Dedifferentiated amniotic fluid mesenchymal stem cell (primary cell): Measurements from ENCODE around the gene UBE4B.
"Not testable (repeated sequence)": the region's sequence is repeated elsewhere in the genome, so short reads cannot be mapped to it uniquely, and the experiment has no call there.

Experiments
- DNase-seq: peaks from one replicate; pipeline ENCODE4 v3.0.0-alpha.2; 2016; ENCODE audit errors: extremely low spot score

The UBE4B gene

DNA sequence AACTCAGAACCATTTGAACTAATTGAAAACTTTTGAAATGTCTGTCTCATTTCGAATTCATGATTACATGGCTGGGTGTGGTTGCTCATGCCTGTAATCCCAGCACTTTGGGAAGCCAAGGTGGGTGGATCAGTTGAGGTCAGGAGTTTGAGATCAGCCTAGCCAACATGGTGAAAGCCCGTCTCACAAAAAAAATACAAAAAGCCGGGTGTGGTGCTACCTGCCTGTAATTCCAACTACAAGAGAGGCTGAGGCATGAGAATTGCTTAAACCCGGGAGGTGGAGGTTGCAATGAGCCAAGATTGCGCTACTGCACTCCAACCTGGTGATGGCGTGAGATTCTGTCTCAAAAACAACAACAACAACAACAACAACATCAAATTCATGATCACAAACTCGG, 40.6 kb downstream of the UBE4B start:
- DNase-seq, result not testable (repeated sequence)

DNA sequence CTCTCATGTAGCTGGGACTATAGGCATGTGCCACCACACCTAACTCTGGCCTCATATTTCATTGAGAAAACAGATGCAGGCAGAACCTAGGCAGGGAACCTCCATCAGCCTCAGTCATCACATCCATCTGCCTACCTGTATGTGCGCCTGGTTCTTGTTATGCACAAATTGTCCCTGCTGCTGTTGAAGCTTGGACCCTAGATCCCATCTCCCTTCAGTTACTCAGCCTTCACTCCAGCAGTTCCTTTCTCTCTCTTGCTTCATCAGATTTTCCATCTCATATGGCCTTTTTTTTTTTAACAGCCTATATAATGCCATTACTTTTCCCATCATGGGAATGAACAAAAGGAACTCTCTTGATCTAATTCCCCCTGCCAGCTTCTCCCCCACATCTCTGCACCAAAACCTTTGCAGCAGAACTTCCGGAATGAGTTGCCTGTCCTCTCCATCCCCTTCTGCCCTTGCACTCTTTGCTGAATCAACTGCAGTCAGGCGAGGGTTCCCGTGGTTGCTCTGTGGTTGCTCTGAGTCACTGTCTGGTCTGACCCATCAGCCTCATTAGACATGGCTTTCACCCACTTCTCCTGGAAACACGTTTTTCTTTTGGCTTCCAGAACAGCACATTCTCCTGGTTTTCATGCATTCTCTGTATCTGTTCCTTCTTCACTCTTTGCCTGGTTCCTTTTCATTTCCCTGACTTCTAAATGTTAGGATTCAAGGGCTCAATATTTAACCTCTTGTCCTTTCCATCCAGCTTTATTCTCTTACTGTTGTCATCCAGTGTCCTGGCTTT, 41.5 kb downstream of the UBE4B start:
- DNase-seq, result peak; percentile 77

DNA sequence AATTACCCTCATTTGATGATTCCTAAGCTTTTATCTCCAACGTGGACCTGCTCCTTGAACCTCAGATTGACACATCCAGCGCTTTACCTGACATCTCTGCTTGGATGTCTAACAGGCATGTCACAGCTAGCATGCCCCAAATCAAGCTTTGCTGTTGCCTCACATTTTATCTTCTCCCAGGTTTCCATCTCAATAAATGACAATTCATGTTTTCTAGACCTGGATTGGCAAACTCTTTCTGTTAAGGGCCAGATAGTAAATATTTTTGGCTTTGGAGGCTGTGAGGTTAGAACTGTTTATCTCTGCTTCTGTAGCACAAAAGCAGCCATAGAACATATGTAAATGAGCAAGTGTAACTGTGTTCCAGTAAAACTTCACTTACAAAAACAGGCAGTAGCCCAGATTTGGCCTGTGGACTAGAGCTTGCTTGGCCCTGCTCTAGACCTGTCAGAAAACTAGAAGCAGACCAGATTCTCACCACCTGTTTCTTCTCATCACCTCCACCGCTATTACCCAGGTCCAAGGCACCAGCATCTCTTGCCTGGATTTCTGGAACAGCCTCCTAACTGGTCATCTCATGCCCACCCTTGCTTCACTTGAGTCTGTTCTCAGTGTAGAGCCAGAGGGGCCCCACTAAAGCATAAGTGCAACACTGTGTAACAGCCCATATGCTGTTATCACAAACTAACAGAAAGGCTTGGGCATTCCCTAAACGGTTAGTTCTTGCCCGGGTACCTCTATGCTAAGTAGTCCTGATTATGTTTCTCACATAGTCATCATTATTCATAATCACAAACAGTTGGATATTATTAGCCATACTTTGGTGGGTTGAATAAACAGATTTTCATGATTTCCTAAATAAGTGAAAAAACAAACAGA, 42.3 kb downstream of the UBE4B start:
- DNase-seq, result no peak

DNA sequence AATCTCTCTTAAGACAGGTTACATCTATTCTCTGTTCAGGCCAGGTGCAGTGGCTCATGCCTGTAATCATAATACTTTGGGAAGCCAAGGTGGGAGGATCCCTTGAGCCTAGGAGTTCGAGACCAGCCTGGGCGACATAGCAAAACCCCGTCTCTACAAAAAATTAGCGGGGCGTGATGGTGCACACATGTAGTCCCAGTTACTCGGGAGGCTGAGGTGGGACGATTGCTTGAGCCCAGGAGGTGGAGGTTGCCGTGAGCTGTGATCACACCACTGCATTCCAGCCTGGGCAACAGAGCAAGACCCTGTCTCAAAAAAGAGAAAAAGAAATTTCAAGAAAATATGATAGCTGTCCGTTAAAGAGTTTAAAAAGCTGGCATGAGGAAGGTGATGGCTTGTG, 43.0 kb downstream of the UBE4B start:
- DNase-seq, result no peak

DNA sequence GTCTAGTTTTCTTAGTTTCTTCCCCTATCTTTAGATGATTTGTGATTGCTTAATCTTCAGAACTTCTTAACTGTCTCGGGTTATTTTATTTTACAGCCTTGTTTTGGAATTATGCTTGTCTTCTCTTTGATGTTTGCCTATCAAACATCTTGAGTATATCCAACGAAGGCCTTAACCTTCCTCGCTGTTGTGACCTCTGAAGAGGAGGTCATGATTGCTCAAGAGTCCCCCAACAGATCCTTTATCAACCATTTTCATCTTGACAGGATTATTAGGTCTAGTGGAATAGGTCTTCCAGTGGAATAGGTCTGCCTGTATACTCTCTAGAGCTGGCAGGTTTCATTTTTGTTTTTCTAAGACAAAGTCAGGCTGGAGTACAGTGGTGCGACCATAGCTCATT, 45.7 kb downstream of the UBE4B start:
- DNase-seq, result no peak

DNA sequence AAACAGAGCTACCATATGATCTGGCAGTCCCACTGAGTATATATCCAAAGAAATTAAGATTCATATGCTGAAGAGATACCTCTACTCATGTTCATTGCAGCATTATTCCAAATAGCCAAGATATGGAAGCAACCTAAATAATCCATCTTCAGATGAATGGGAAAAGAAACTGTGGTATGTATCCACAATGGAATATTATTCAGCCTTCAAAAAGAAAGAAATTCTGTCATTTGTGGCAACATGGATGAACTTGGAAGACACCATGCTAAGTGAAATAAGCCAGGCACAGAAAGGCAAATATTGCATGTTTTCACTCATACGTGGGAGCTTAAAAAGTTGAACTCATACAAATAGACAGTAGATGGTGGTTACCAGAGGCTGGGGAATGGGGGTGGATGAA, 47.8 kb downstream of the UBE4B start:
- no peak for DNase-seq

DNA sequence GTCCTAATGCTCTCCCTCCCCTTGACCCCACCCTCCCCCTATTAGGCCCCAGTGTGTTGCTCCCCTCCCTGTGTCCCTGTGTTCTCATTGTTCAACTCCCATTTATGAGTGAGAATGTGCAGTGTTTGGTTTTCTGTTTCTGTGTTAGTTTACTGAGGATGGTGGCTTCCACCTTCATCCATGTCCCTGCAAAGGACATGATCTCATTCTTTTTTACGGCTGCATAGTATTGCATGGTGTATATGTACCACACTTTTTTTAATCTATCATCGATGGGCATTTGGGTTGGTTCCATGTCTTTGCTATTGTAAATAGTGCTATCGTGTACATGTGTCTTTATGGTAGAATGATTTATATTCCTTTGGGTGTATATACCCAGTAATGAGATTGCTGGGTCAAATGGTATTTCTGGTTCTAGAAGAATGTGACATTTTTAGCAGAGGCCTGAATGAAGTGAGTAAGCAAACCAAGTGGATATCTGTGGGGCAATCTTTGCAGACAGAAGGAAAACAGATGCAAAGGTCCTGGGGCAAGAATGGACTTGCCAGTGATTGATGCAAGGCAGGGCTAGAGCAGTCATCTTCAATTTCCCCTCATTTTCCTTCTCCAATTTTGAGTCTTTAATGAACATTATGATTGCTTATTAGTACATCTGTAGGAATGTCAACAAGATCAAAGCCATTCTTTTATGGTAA, 50.2 kb downstream of the UBE4B start:
- no peak for DNase-seq

DNA sequence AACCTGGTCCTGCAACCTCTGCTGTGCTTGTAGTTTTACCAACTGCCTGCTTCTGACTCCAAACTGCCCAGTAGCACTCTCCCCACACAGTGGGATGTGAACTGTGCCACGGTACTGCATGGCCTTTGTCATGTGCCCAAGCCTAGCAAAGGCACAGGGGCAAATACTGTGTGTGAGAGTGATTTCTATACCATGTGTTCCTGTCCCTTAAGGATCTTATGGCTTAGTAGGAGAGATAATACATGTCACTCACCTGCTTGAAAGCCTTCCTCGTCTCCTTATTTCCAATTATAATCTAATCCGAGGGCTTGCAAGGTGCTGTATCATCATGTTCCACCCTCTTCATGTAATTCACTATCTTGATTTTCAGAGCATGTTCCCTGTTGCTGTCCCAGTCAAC, 51.3 kb downstream of the UBE4B start:
- DNase-seq, result no peak

DNA sequence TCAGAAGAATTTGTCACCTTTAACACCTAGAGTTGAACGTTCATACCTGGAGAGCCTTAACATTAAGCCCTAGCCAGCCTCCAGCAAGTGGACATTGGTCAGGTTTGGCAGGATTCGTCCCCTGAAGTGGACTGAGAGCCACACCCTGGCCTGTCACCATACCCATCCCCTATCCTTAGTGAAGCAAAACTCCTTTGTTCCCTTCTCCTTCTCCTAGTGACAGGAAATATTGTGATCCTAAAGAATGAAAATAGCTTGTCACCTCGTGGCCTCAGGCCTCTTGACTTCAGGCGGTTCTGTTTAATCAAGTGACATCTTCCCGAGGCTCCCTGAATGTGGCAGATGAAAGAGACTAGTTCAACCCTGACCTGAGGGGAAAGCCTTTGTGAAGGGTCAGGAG, 52.3 kb downstream of the UBE4B start:
- no peak for DNase-seq

DNA sequence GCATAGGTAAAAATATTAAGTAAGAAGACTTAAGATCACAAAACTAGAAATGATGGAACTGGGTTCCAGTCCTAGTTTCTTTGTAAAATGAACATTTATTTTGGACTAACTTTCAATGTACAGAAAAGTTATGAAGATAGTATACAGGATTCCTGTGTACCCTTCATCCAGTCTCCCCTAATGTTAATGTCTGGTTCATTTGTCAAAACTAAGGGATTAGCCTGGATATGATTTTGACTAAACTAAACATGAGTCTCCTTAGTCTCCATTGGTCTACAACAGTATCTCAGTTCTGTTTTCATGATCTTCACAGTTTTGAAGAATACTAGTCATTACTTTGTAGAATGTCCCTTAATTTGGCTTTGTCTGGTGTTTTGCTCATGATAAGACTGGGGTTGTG, 54.5 kb downstream of the UBE4B start:
- no peak for DNase-seq

DNA sequence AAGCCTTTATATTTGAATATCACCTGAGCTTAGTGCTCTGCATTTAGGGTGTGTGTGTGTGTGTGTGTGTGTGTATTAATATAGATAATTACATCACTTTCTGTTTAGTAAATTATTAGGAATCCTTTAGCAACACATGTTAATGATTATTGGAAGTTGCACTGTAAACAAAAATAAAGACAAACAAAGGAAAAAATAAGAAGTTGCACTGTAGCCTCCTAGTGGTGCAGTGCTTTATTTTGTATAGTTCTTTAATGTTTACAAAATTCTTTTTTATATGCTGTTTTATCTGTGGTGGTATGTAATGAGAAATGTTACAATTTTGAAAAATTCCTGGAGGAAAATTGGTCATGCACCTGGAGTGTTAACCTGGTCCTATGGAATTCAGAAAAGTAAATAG, 69.2 kb downstream of the UBE4B start:
- DNase-seq, result no peak

DNA sequence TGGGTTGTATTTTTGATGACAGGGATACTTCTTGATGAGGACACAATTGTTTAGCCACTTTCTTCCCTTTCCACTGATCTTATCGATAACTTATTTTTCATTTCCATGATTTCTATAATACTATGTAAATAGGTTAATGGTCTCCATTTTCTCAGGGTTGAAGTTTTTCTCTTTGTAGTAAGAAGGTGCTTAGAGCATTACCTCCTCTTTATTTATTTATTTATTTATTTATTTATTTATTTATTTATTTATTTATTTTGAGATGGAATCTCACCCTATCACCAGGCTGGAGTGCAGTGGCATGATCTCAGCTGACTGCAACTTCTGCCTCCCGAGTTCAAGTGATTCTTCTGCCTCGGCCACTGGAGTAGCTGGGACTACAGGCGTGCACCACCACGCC, 70.4 kb downstream of the UBE4B start:
- DNase-seq, result no peak

DNA sequence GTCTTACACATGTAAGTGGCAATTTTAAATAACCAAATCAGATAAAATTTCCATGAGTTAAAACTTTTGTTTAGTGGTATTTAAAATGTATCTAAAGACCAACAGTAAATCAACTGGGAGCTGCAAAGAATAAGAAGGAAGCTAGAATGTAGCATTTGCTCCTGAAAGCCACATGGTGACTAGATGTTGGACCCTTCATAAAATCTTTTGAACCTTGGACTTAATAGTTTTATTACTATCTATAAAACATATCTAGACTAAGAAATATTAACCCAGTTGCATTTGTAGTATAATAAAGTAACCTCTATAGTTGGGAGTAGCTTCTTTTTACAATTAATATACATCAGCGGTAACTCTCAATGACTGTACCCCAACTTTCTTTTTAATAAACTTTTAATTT, 72.1 kb downstream of the UBE4B start:
- no peak for DNase-seq

DNA sequence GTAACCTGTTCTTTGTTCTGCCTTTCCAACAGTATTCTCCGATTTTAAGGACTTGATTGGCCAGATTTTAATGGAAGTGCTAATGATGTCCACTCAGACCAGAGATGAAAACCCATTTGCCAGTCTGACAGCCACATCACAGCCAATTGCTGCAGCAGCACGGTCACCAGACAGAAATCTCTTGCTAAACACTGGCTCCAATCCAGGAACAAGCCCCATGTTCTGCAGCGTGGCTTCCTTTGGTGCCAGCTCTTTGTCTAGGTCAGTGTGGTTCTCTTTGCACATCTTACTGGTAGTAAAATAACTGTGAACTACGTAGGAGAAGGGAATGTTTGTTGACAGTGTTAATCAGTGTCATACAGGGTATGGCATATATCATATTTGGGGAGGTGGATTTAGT, 72.7 kb downstream of the UBE4B start:
- no peak for DNase-seq

DNA sequence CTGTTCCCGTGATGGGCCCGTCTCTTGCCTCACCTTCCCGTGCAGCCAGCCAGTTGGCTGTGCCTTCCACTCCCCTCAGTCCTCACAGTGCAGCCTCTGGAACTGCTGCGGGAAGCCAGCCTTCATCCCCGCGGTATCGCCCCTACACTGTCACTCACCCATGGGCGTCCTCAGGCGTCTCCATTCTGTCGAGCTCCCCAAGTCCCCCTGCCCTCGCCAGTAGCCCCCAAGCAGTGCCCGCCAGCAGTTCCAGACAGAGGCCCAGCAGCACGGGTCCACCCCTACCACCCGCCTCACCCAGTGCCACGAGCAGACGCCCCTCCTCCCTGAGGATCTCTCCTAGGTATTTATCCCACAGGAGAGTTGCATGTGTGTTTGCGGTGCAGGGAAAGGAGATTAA, 73.5 kb downstream of the UBE4B start:
- DNase-seq, result no peak

DNA sequence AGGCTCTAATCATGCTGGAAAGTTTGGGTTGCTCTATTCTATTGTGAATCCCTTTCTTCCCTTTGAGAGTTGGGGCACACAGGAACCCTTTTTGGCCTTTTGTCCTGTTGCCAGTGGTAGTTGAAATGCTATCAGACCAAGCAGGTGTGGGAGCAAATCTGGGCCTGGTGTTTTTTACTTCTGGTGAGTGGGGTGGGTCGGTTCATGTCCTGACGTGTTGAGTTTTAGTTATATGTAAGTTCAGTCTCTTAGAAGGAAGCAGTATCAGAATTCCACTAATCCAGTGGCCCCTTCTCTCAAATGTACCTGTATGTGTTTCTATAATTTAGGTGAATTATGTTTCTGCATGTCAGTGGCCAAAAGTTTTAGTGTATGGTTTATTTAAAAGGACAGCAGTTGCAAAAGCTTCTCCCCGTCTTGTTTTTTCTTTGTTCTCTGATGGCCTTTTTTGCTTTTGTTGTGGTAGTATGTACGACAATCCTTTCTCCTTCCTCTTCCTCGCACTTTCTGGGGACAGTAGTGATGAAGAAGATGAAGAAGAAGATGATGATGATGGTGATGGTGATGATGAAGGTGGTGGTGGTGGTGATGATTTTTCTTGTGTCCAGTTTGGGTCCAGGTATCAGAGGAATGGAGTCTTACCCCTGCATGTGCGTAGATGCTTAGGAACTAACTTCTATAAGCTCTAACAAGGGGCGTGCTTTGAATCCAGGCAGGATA, 74.2 kb downstream of the UBE4B start:
- no peak for DNase-seq

DNA sequence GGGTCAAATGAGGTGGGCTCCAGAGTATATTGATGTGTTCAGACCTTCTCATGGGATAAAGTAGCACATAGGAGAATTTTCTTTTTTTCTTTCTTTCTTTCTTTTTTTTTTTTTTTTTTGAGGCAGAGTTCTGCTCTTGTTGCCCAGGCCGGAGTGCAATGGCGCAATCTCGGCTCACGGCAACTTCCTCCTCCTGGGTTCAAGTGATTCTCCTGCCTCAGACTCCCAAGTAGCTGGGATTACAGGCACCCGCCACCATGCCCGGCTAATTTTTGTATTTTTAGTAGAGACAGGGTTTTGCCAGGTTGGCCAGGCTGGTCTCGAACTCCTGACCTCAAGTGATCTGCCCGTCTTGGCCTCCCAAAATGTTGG, 74.7 kb downstream of the UBE4B start:
- not testable (repeated sequence) for DNase-seq

DNA sequence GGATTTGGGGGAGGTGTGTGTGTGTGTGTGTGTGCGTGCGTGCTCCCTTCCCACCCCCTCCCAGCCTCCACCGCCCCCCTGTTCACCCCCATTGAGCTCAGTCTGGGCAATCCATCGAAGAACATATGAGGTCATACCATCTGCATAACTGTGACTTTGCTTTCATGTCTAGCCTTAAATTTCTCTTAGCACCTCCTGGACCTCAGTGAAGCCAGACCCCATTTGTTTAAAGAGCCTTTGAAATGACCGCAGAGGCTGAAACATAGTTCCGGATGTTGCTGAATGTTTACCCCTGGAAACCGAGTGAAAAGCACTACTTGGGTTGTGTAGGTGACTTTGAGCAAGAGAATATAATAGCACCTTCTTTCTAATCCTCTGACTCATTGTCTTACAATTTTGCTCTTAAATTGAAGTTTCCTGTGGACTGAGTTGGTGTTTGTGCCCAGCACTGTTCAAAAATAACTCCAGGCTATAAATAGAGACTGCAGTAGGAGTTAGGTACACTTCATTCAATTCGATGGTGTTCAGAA, 75.4 kb downstream of the UBE4B start:
- DNase-seq, result peak; percentile 44

DNA sequence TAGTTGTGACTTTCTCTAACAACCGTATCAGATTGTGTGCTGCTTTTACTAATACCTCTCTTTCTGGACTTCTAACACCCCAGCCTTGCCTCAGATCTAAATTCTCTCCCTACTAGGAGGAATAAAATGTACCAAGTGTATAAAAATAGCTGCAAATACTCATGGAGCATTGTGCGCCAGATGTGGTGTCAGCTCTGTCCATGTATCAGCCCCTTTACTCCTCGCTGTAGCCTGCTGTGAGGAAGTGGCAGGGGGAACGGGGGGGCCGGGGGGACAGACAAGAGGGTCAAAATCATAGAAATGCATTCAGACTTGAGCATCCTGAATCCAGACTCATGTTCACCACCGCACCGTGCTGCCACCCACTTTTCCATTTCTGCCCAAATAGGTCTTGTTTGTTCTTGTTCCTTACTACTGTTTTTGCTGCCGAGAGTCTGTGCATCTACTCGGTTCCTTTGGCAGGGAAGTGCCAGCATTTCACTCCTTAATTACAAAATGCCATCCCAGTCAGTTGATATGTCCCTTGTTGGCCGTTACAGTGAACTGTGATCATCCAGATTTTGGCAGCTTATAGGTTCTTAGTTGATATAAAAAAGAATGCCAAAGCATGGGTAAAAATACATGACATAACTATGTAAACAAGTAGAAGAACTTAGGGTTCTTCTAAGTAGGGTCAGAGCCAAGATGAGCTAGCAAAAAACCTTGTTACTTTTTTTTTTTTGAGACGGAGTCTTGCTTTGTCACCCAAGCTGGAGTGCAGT, 76.4 kb downstream of the UBE4B start:
- DNase-seq, result no peak

DNA sequence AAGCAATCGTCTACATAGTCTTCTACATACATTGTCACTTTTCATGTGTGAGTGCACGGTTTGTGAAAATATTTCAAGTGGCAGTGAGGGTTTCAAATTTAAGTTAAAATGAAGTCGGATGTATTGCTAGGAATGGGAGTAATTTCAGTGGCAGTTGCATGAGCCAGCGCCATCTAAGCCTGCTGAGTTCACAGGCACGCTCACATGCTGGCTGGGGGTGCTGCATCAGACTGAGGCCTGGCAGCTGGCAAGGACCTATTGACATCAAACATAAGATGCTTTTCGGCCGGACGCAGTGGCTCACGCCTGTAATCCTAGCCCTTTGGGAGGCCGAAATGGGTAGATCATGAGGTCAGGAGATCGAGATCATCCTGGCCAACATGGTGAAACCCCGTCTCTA, 80.7 kb downstream of the UBE4B start:
- DNase-seq, result no peak

DNA sequence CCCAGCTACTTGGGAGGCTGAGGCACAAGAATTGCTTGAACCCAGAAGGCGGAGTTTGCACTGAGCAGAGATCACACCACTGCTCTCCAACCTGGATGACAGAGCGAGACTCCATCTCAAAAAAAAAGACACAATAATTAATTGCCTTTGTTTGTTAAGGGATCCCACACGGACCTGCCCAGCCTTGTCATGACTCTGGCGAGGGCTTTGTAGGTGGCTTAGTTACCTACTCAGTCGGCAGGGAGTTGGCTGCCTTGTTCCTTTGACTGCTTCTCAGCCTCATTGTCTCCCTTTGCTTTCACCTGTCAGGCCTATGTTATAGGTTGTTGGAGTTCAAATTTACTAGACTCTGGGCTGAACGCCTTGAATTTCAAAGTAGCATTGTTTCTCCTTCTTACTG, 82.0 kb downstream of the UBE4B start:
- no peak for DNase-seq
